ENCODE measurements around the gene B3GAT3. TPM values are rescaled to one million over a fixed set of nuclear protein-coding genes. Genes with fewer than 3 reads are reported as not detected.

B3GAT3 gene
- total and polyA plus RNA-seq, 2 donors (not counting 3 experiments of a cell fraction or from before 2014, with no cell fraction given), result 31.6 to 37.2 TPM

DNA sequence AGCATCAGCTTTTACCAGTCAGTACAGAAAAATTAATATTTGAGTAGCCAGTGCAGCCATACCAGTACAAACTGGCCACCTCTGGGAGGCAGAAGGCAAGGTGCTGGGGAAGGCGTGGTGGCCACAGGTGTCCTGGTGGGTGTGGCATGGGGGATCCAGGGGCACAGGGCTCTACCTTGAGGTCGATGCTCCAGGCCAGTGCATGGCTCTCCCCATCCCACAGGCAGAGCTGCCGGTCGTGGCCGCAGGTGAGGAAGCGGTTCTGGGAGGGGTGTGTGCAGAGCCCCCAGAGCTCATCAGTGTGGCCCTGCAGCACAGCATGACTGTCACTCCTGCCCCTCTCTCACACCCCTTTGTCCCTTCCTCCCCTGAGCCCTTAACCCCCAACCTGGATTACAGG, 16.3 kb downstream of the B3GAT3 start:
- no TSS peak for BruUV-seq (replicated peaks)
- H3K79me2 ChIP-seq (ENCODE audit: control insufficient read depth, insufficient read depth, low read length), result peaks cover 10% of the 10 kb centered on the region
- intact Hi-C loops (cut with micrococcal nuclease), result no loop called here
- no peak overlapping the region for H3K4me2 ChIP-seq (ENCODE audit: insufficient read depth, low read length)
- H3K9ac ChIP-seq (replicated peaks; ENCODE audit: extremely low read depth, insufficient read depth, low read length), result no peak overlapping the region
- no peaks in the 10 kb centered on the region for H4K20me1 ChIP-seq (replicated peaks; ENCODE audit: control insufficient read depth, extremely low read depth, insufficient read depth, low read length)
- H3K36me3 ChIP-seq (ENCODE audit: control insufficient read depth in 2 of 2, extremely low read depth in 1 of 2, insufficient read depth in 2 of 2, low read length in 2 of 2), result peaks cover 0 to 13% of the 10 kb centered on the region in 2 experiments
- dilution Hi-C loops (cut with MboI; ENCODE audit: extremely low pct_ligation_motif_present, low sequenced_read_pairs), result no loop called here
- ChIA-PET POLR2A (no interaction called here), CTCF (interaction anchor here (1.9 kb wide), 1 partner anchor 181 kb away, joined by 4 read pairs; no protein-coding TSS in a partner anchor)
- H3K27me3 ChIP-seq (ENCODE audit: control insufficient read depth in 2 of 2, insufficient read depth in 2 of 2, low read length in 2 of 2), result no peaks in the 10 kb centered on the region
- no peak overlapping the region for H3K27ac ChIP-seq (ENCODE audit: insufficient read depth, low read depth, low read length)
- H3K9me1 ChIP-seq (replicated peaks; ENCODE audit: control insufficient read depth, extremely low read depth, insufficient read depth, low read length), result no peaks in the 10 kb centered on the region
- H3K9me3 ChIP-seq (replicated peaks; ENCODE audit: control insufficient read depth, insufficient read depth, low read length), result no peaks in the 10 kb centered on the region
- no peak overlapping the region for H3K4me3 ChIP-seq (replicated peaks in 1 of 3; ENCODE audit: insufficient read depth in 1 of 3, low read depth in 1 of 3, low read length in 3 of 3)
- no peak overlapping the region for H2AFZ ChIP-seq (ENCODE audit: low read depth, low read length)
- TF ChIP-seq JUN (IDR thresholded peaks at IDR 0.05; ENCODE audit: borderline replicate concordance, insufficient read depth, insufficient read length, low read depth) (no peak), MYC (IDR thresholded peaks at IDR 0.05; ENCODE audit: low read depth, low read length) (no peak), EZH2 (IDR thresholded peaks at IDR 0.05; ENCODE audit: borderline replicate concordance, low read depth, low read length, severe bottlenecking) (no peak), POLR2AphosphoS5 (IDR thresholded peaks at IDR 0.05; ENCODE audit: insufficient read depth, low read depth, low read length) (no peak), GATA2 (IDR thresholded peaks at IDR 0.05; ENCODE audit: insufficient read depth, insufficient read length, low read depth, low read length) (no peak), POLR2A (IDR thresholded peaks at IDR 0.05; ENCODE audit: low read depth, low read length) (no peak), FOS (IDR thresholded peaks at IDR 0.05; ENCODE audit: borderline replicate concordance, insufficient read depth, low read length) (no peak)
- TF ChIP-seq, protein P1, sequence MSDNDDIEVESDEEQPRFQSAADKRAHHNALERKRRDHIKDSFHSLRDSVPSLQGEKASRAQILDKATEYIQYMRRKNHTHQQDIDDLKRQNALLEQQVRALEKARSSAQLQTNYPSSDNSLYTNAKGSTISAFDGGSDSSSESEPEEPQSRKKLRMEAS (IDR thresholded peaks at IDR 0.05; ENCODE audit: insufficient read depth, insufficient read length), result no peak
- TF ChIP-seq, protein P2, sequence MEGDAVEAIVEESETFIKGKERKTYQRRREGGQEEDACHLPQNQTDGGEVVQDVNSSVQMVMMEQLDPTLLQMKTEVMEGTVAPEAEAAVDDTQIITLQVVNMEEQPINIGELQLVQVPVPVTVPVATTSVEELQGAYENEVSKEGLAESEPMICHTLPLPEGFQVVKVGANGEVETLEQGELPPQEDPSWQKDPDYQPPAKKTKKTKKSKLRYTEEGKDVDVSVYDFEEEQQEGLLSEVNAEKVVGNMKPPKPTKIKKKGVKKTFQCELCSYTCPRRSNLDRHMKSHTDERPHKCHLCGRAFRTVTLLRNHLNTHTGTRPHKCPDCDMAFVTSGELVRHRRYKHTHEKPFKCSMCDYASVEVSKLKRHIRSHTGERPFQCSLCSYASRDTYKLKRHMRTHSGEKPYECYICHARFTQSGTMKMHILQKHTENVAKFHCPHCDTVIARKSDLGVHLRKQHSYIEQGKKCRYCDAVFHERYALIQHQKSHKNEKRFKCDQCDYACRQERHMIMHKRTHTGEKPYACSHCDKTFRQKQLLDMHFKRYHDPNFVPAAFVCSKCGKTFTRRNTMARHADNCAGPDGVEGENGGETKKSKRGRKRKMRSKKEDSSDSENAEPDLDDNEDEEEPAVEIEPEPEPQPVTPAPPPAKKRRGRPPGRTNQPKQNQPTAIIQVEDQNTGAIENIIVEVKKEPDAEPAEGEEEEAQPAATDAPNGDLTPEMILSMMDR (IDR thresholded peaks at IDR 0.05; ENCODE audit: extremely low read depth in 1 of 2, insufficient read depth in 1 of 2, low read depth in 1 of 2, low read length in 2 of 2), result no peak
- DNase-seq (ENCODE audit: low read depth, low spot score) (no peak), FAIRE-seq (no peak)
- H3K4me1 ChIP-seq (ENCODE audit: control insufficient read depth, extremely low read depth, insufficient read depth, low read length), result peaks cover 7% of the 10 kb centered on the region

All from endothelial cell of umbilical vein (primary cell).